Ascending aorta (tissue), 2 donors: ENCODE data around the gene AFG3L2. TPM values are rescaled to one million over a fixed set of nuclear protein-coding genes. Genes with fewer than 3 reads are reported as not detected.

ENCODE experiments used
- DNase-seq, 2 donors: peaks; one replicate each; pipeline ENCODE4 v3.0.0-alpha.2; 2019; ENCODE audit warnings: low spot score in 2 of 2
- H3K27ac ChIP-seq, 2 donors: fragments of 200-600 bp; sonication (generic); one replicate each; pipeline ENCODE4 v1.5.1; 2016 to 2017; ENCODE audit warnings: mild to moderate bottlenecking in 1 of 2
- H3K27me3 ChIP-seq: fragments of 200-600 bp; sonication (generic); one replicate; pipeline ENCODE4 v1.5.1; 2017
- H3K36me3 ChIP-seq, 2 donors: fragments of 200-600 bp; sonication (generic); one replicate each; pipeline ENCODE4 v1.5.1; 2016
- H3K4me1 ChIP-seq, 2 donors: fragments of 200-600 bp; sonication (generic); one replicate each; pipeline ENCODE4 v1.5.1; 2016 to 2017; ENCODE audit warnings: mild to moderate bottlenecking in 1 of 2
- H3K4me3 ChIP-seq, 2 donors: fragments of 200-600 bp; sonication (generic); one replicate each; pipeline ENCODE4 v1.5.1; 2016 to 2017; ENCODE audit warnings: mild to moderate bottlenecking in 1 of 2
- H3K9me3 ChIP-seq, 2 donors: fragments of 200-600 bp; sonication (generic); one replicate each; pipeline ENCODE4 v1.5.1; 2016
- intact Hi-C: fragments of 100-400 bp; cut with DNase I; formaldehyde crosslinking; loops from one replicate; pipeline ENCODE4 v1.15.1; 2023
- total RNA-seq: library from RNA; depleted of rRNA; stranded (reverse); fragments of >200 nt; gene quantifications from one replicate; pipeline ENCODE4 v1.1.0, GENCODE V29; 2016
- TF ChIP-seq, protein P1 (sequence below), 3 experiments: fragments of 200-600 bp in 2 of 3; fragments of 450-650 bp in 1 of 3; sonication (generic) in 2 of 3; IDR thresholded peaks; one replicate each; pipeline ENCODE4 v1.5.1; 2016 to 2019; ENCODE audit warnings: antibody characterized with exemption in 3 of 3, mild to moderate bottlenecking in 1 of 3, moderate library complexity in 1 of 3

The AFG3L2 gene
- total RNA-seq, 1 donor from 2014 or later, result 31.5 TPM

DNA sequence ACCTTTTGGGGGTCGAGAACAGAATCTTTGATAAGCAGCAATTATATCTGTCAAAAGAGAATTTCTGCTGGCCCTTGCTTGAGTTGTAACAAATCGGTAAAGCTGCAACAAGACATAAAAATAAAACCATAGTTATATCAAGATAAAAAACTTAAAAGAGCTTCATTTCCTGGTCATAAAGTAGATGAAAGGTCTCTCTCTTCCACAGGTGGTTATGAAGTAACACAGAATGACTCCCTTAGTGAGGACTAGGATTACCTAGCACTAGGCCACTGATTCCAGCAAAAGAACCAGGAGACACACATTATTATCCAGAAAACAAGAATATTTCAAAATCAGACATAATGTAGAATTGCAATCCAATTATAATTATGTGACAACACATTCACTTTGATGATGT is 5.4 kb downstream of the AFG3L2 start:
- TF ChIP-seq, protein P1, sequence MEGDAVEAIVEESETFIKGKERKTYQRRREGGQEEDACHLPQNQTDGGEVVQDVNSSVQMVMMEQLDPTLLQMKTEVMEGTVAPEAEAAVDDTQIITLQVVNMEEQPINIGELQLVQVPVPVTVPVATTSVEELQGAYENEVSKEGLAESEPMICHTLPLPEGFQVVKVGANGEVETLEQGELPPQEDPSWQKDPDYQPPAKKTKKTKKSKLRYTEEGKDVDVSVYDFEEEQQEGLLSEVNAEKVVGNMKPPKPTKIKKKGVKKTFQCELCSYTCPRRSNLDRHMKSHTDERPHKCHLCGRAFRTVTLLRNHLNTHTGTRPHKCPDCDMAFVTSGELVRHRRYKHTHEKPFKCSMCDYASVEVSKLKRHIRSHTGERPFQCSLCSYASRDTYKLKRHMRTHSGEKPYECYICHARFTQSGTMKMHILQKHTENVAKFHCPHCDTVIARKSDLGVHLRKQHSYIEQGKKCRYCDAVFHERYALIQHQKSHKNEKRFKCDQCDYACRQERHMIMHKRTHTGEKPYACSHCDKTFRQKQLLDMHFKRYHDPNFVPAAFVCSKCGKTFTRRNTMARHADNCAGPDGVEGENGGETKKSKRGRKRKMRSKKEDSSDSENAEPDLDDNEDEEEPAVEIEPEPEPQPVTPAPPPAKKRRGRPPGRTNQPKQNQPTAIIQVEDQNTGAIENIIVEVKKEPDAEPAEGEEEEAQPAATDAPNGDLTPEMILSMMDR (IDR thresholded peaks at IDR 0.05), result no peak
- H3K27ac ChIP-seq, result no peak overlapping the region
- H3K9me3 ChIP-seq, result no peaks in the 10 kb centered on the region
- H3K27me3 ChIP-seq, result no peaks in the 10 kb centered on the region
- no peak for DNase-seq
- H3K4me1 ChIP-seq, result peaks cover 6 to 11% of the 10 kb centered on the region in 2 donors
- no peak overlapping the region for H3K4me3 ChIP-seq
- intact Hi-C loops, result no loop called here
- peaks cover 24 to 33% of the 10 kb centered on the region in 2 donors for H3K36me3 ChIP-seq

DNA sequence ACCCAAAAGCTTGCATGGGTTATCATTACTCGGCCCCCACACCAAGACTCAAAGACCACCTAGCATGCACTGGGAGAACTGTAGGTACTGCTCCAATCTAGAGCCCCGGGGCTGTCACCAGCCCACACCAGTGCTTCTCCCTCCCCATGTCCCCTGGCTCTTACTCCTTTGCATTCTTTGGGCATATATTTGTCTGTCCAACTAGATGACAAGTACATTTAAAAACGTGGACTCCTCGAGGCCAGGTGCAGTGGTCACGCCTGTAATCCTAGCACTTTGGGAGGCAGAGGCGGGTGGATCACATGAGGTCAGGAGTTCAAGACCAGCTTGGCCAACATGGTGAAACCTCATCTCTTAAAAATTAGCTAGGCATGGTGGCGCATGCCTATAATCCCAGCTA is 7.8 kb downstream of the AFG3L2 start:
- Histone ChIP-seq H3K36me3 (peaks cover 47 to 56% of the 10 kb centered on the region in 2 donors), H3K27ac (no peak overlapping the region), H3K4me3 (no peak overlapping the region), H3K27me3 (no peaks in the 10 kb centered on the region), H3K4me1 (no peaks in the 10 kb centered on the region), H3K9me3 (no peaks in the 10 kb centered on the region)
- intact Hi-C loops, result no loop called here
- DNase-seq, result no peak
- TF ChIP-seq, protein P1 (IDR thresholded peaks at IDR 0.05), result no peak

DNA sequence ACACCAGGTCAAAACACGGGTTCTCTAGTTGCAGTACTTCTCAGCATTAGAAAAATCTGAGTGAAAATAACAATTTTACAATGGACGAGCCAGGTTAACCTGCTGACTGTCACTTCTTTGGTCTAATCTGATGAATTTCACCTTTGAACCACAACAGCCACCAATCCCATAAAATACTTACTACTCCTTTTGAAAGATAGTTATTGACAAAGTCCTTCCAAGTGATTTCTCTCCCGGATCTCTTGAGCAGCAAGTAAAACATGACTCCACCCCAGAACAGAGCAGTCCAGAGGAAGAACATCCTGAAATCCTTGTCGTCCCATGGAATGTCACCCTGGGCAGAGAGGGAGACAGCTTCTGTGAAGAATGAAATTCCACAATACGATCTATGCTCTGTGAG is 10.2 kb downstream of the AFG3L2 start:
- Histone ChIP-seq H3K4me3 (no peak overlapping the region), H3K27ac (no peak overlapping the region), H3K4me1 (no peaks in the 10 kb centered on the region), H3K9me3 (no peaks in the 10 kb centered on the region), H3K36me3 (peaks cover 56 to 80% of the 10 kb centered on the region in 2 donors), H3K27me3 (no peaks in the 10 kb centered on the region)
- TF ChIP-seq, protein P1 (IDR thresholded peaks at IDR 0.05), result no peak
- DNase-seq, result no peak
- intact Hi-C loops, result no loop called here

DNA sequence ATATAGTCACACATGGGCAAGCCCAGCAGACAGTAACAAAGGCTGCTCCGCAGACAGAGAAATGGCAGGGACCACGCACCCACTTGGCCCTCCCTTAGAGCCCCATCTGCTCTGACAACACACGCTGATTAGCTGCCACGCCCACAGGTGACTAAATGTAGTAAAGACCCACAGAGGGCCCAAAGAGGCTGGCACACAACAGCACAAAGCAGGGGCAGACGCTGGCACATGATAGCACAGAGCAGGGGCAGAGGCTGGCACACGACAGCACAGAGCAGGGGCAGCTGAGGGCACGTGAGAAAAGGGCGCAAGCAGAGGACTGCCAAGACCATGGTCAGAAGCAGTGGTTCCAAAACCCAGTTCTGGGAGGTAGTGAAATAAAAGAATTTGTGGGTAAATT is 10.6 kb downstream of the AFG3L2 start:
- no peaks in the 10 kb centered on the region for H3K27me3 ChIP-seq
- no peak for DNase-seq
- TF ChIP-seq, protein P1 (IDR thresholded peaks at IDR 0.05), result no peak
- no peak overlapping the region for H3K27ac ChIP-seq
- no peaks in the 10 kb centered on the region for H3K4me1 ChIP-seq
- no peaks in the 10 kb centered on the region for H3K9me3 ChIP-seq
- peaks cover 56 to 81% of the 10 kb centered on the region in 2 donors for H3K36me3 ChIP-seq
- intact Hi-C loops, result no loop called here
- H3K4me3 ChIP-seq, result no peak overlapping the region

DNA sequence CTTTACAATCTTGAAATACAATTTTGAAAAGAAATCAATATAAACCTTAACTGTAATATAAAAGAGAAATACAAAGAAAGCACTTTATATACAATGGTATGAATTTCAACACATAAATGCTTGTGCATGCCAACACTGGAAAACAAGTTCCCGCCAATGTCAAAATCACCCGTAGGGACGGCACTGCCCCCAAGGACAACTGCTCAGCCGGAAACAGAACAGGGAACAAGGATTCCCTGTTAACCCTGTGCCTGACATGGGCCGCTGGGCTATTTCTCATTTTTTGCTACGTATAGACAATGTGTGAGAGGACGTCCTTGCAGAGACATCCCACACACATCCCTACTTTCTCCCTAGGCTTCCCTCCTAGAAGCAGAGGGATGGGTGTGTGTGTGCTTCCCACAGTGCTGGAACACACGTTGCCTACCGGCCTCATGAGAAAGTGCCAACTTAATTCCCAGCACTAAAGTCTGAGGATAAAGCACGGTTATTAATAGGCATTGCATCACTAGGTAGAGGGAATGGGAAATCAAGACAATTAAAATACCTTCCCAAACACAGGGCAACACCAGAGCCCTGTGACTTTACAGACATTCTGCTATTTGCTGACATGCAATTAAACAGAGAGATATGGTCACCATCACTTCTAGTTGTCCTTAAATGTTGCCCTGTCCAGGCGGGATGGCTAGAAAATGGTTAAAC is 14.4 kb downstream of the AFG3L2 start:
- intact Hi-C loops, result no loop called here
- Histone ChIP-seq H3K4me3 (no peak overlapping the region), H3K27ac (no peak overlapping the region), H3K4me1 (no peaks in the 10 kb centered on the region), H3K36me3 (peaks cover 66 to 91% of the 10 kb centered on the region in 2 donors), H3K9me3 (no peaks in the 10 kb centered on the region), H3K27me3 (no peaks in the 10 kb centered on the region)
- no peak for DNase-seq
- TF ChIP-seq, protein P1 (IDR thresholded peaks at IDR 0.05), result no peak
